ENCODE measurements around the gene ANKRD55. TPM values are rescaled to one million over a fixed set of nuclear protein-coding genes. Genes with fewer than 3 reads are reported as not detected.
"Not testable (repeated sequence)": the region's sequence is repeated elsewhere in the genome, so short reads cannot be mapped to it uniquely, and the experiment has no call there.

Gene ANKRD55
- total RNA-seq, 1 experiment from 2014 or later = not detected

DNA sequence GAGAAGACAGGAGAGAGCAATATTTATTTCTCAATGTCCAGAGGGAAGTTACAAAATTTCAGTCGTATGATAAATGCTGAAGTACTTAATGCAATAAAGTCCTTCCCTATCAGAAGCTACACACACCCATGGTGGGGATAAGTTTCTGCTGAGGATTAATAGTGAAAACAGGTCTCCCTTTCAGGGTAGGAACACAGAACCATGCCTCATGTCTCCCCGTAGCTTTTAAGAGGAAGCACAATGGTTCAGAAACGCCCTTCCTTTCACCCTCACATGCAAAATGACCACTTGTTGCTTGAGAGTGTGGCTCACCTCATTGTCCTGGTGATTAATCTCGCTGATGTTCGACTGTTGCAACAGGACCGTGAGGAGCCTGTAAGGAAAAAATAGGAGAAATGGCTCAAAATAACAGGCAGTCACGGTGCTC is 73.6 kb downstream of the ANKRD55 start (continued):
- TF ChIP-seq ZNF425 (CRISPR knock-in tag; conservative IDR thresholded peaks at IDR 0.05) (no peak), CREB1 (CRISPR knock-in tag; IDR thresholded peaks at IDR 0.05) (no peak)

DNA sequence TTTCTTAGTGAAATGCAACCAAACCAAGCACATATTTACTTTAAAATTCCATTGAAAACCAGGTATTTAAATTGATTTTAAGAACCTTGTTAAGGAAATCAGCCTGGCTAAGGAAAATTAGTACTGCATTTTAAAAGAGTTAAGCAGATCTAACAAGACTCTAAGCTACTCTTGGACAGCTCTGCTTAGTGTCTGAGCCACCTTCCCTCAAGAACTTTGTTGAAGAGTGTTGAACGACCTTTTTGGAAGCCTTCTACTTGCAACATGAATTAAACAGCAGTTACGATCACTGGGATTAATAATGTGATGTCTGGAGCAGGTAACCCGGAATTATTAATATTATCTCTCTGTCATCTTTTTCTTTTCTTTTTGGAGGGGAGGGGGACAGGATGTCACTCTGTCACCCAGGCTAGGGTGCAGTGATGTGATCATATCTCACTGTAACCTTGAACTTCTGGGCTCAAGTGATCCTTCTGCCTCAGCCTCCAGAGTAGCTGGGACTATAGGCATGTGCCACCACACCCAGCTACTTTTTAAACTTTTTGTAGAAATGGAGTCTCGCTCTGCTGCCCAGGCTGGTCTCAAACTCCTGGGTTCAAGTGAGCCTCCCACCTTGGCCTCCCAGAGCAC is 74.7 kb downstream of the ANKRD55 start:
- ChIA-PET CTCF (no interaction called here), POLR2A (no interaction called here)
- Mint-ChIP-seq H3K27ac (no peak overlapping the region), H3K27me3 (ENCODE audit: low read depth) (peaks cover 9% of the 10 kb centered on the region; the same call in 1 of the 2 replicates), H3K4me1 (peaks cover 60% of the 10 kb centered on the region), H3K4me3 (no peak overlapping the region), H3K36me3 (no peaks in the 10 kb centered on the region), H3K9me3 (no peaks in the 10 kb centered on the region)
- TF ChIP-seq, protein P1, sequence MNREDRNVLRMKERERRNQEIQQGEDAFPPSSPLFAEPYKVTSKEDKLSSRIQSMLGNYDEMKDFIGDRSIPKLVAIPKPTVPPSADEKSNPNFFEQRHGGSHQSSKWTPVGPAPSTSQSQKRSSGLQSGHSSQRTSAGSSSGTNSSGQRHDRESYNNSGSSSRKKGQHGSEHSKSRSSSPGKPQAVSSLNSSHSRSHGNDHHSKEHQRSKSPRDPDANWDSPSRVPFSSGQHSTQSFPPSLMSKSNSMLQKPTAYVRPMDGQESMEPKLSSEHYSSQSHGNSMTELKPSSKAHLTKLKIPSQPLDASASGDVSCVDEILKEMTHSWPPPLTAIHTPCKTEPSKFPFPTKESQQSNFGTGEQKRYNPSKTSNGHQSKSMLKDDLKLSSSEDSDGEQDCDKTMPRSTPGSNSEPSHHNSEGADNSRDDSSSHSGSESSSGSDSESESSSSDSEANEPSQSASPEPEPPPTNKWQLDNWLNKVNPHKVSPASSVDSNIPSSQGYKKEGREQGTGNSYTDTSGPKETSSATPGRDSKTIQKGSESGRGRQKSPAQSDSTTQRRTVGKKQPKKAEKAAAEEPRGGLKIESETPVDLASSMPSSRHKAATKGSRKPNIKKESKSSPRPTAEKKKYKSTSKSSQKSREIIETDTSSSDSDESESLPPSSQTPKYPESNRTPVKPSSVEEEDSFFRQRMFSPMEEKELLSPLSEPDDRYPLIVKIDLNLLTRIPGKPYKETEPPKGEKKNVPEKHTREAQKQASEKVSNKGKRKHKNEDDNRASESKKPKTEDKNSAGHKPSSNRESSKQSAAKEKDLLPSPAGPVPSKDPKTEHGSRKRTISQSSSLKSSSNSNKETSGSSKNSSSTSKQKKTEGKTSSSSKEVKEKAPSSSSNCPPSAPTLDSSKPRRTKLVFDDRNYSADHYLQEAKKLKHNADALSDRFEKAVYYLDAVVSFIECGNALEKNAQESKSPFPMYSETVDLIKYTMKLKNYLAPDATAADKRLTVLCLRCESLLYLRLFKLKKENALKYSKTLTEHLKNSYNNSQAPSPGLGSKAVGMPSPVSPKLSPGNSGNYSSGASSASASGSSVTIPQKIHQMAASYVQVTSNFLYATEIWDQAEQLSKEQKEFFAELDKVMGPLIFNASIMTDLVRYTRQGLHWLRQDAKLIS (CRISPR knock-in tag; IDR thresholded peaks at IDR 0.05; ENCODE audit: borderline replicate concordance) = no peak
- no peak for TF ChIP-seq ZNF232 (CRISPR knock-in tag; IDR thresholded peaks at IDR 0.05)
- no peak for TF ChIP-seq TEAD1 (CRISPR knock-in tag; IDR thresholded peaks at IDR 0.05)
- TF ChIP-seq, protein P2, sequence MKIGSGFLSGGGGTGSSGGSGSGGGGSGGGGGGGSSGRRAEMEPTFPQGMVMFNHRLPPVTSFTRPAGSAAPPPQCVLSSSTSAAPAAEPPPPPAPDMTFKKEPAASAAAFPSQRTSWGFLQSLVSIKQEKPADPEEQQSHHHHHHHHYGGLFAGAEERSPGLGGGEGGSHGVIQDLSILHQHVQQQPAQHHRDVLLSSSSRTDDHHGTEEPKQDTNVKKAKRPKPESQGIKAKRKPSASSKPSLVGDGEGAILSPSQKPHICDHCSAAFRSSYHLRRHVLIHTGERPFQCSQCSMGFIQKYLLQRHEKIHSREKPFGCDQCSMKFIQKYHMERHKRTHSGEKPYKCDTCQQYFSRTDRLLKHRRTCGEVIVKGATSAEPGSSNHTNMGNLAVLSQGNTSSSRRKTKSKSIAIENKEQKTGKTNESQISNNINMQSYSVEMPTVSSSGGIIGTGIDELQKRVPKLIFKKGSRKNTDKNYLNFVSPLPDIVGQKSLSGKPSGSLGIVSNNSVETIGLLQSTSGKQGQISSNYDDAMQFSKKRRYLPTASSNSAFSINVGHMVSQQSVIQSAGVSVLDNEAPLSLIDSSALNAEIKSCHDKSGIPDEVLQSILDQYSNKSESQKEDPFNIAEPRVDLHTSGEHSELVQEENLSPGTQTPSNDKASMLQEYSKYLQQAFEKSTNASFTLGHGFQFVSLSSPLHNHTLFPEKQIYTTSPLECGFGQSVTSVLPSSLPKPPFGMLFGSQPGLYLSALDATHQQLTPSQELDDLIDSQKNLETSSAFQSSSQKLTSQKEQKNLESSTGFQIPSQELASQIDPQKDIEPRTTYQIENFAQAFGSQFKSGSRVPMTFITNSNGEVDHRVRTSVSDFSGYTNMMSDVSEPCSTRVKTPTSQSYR (CRISPR knock-in tag; IDR thresholded peaks at IDR 0.05) = no peak
- no peak for TF ChIP-seq GTF2I (CRISPR knock-in tag; conservative IDR thresholded peaks at IDR 0.05)
- TF ChIP-seq, protein P3, sequence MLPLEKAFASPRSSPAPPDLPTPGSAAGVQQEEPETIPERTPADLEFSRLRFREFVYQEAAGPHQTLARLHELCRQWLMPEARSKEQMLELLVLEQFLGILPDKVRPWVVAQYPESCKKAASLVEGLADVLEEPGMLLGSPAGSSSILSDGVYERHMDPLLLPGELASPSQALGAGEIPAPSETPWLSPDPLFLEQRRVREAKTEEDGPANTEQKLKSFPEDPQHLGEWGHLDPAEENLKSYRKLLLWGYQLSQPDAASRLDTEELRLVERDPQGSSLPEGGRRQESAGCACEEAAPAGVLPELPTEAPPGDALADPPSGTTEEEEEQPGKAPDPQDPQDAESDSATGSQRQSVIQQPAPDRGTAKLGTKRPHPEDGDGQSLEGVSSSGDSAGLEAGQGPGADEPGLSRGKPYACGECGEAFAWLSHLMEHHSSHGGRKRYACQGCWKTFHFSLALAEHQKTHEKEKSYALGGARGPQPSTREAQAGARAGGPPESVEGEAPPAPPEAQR (CRISPR knock-in tag; IDR thresholded peaks at IDR 0.05) = no peak
- TF ChIP-seq, protein P4, sequence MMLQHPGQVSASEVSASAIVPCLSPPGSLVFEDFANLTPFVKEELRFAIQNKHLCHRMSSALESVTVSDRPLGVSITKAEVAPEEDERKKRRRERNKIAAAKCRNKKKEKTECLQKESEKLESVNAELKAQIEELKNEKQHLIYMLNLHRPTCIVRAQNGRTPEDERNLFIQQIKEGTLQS (CRISPR knock-in tag; conservative IDR thresholded peaks at IDR 0.05) = no peak
- TF ChIP-seq SOX15 (CRISPR knock-in tag; IDR thresholded peaks at IDR 0.05) = no peak
- TF ChIP-seq FOXK1 (CRISPR knock-in tag; IDR thresholded peaks at IDR 0.05) = no peak
- no peak for TF ChIP-seq FOXP4 (CRISPR knock-in tag; IDR thresholded peaks at IDR 0.05)
- no peak for TF ChIP-seq SMAD4 (CRISPR knock-in tag; IDR thresholded peaks at IDR 0.05)
- no peak for TF ChIP-seq TCF7 (CRISPR knock-in tag; IDR thresholded peaks at IDR 0.05; ENCODE audit: low read depth)
- no peak for TF ChIP-seq ZNF317 (CRISPR knock-in tag; IDR thresholded peaks at IDR 0.05; ENCODE audit: borderline replicate concordance, low read depth)
- DNase-seq (ENCODE audit: low spot score) = no peak
- no peak for ATAC-seq

GRCh38 chr5:56157191-56157621 is 75.9 kb downstream of the ANKRD55 start:
- H3K27me3 Mint-ChIP-seq (ENCODE audit: low read depth); DNase-seq (ENCODE audit: low spot score); POLR2A ChIA-PET; CTCF ChIA-PET; H3K4me3 Mint-ChIP-seq; ATAC-seq; H3K36me3 Mint-ChIP-seq; H3K9me3 Mint-ChIP-seq: not testable (repeated sequence)
- Mint-ChIP-seq H3K4me1 (peaks cover 64% of the 10 kb centered on the region), H3K27ac (peak overlapping the region; percentile 72; the same call in 1 of the 2 replicates)

Data from WTC11 (cell line).